Stimulated activated CD4-positive, alpha-beta T cell treated with anti-CD3 and anti-CD28 coated beads, Interleukin-2, amount 100 ng/mL, for 24 hours (primary cell): ENCODE results near the gene POLL.
"Not testable (repeated sequence)": the region's sequence is repeated elsewhere in the genome, so short reads cannot be mapped to it uniquely, and the experiment has no call there.

ENCODE experiments used
- DNase-seq, 2 donors: peaks; one replicate each; pipeline ENCODE4 v3.0.0-alpha.2; 2020

The POLL gene

GRCh38 chr10:101611096-101611905 is 23.2 kb upstream of the POLL start:
- DNase-seq, result peak in 1 of 2 donors; percentile 23

GRCh38 chr10:101609481-101609880 is 21.4 kb upstream of the POLL start:
- no peak for DNase-seq

- DNase-seq, result no peak
Observed at GRCh38 chr10:101607124-101607523, 19.1 kb upstream of the POLL start.

- DNase-seq, result peak; percentile 75 to 83
Observed at GRCh38 chr10:101602761-101603398, 14.8 kb upstream of the POLL start.

GRCh38 chr10:101601541-101601940 is 13.5 kb upstream of the POLL start:
- DNase-seq, result no peak

GRCh38 chr10:101597091-101597900 is 9.2 kb upstream of the POLL start:
- DNase-seq, result no peak

GRCh38 chr10:101595591-101596433 is 7.8 kb upstream of the POLL start:
- no peak for DNase-seq

GRCh38 chr10:101593331-101593730 is 5.3 kb upstream of the POLL start:
- DNase-seq, result not testable (repeated sequence)

- DNase-seq, result no peak
Observed at GRCh38 chr10:101588879-101589278, 822 bp upstream of the POLL start.

GRCh38 chr10:101585841-101586240 is 2.2 kb downstream of the POLL start:
- DNase-seq, result no peak

- DNase-seq, result no peak
Observed at GRCh38 chr10:101580486-101581399, 7.3 kb downstream of the POLL start.

- DNase-seq, result no peak
Observed at GRCh38 chr10:101579516-101579870, 8.6 kb downstream of the POLL start.

- DNase-seq, result no peak
Observed at GRCh38 chr10:101578803-101579515, 9.1 kb downstream of the POLL start.

GRCh38 chr10:101578192-101578591 is 9.9 kb downstream of the POLL start:
- DNase-seq, result no peak

GRCh38 chr10:101577121-101577871 is 10.8 kb downstream of the POLL start:
- DNase-seq, result no peak

- DNase-seq, result no peak
Observed at GRCh38 chr10:101576211-101576863, 11.7 kb downstream of the POLL start.

- DNase-seq, result no peak
Observed at GRCh38 chr10:101575580-101576210, 12.4 kb downstream of the POLL start.

GRCh38 chr10:101575091-101575490 is 13.0 kb downstream of the POLL start:
- DNase-seq, result no peak
